ENCODE measurements around the gene EPAS1. TPM values are rescaled to one million over a fixed set of nuclear protein-coding genes. Genes with fewer than 3 reads are reported as not detected.
A peak's percentile ranks its signal among the peaks of the same experiment; 100 is the strongest.

EPAS1 gene
- total RNA-seq, 3 donors from 2014 or later: 92.5 to 274 (median 229) TPM

GRCh38 chr2:46256563-46257142, 40.6 kb upstream of the EPAS1 start:
- no peak overlapping the region for H3K4me3 ChIP-seq
- no peaks in the 10 kb centered on the region for H3K9me3 ChIP-seq
- DNase-seq (ENCODE audit: low spot score in 2 of 2): no peak
- H3K36me3 ChIP-seq: no peaks in the 10 kb centered on the region
- H3K27me3 ChIP-seq: no peaks in the 10 kb centered on the region
- H3K4me1 ChIP-seq: no peaks in the 10 kb centered on the region
- TF ChIP-seq POLR2A (IDR thresholded peaks at IDR 0.05) (no peak), POLR2AphosphoS5 (IDR thresholded peaks at IDR 0.05) (no peak), CTCF (IDR thresholded peaks at IDR 0.05) (no peak)
- intact Hi-C loops (cut with DNase I; ENCODE audit: low total_unique reads): no loop called here
- H3K27ac ChIP-seq: peak overlapping the region in 1 of 2 donors; percentile 33

GRCh38 chr2:46257476-46257875, 39.7 kb upstream of the EPAS1 start:
- intact Hi-C loops (cut with DNase I; ENCODE audit: low total_unique reads): no loop called here
- no peak for DNase-seq (ENCODE audit: low spot score in 2 of 2)
- H3K9me3 ChIP-seq: no peaks in the 10 kb centered on the region
- no peak overlapping the region for H3K4me3 ChIP-seq
- H3K4me1 ChIP-seq: no peaks in the 10 kb centered on the region
- TF ChIP-seq CTCF (IDR thresholded peaks at IDR 0.05): no peak
- no peak for TF ChIP-seq POLR2AphosphoS5 (IDR thresholded peaks at IDR 0.05)
- TF ChIP-seq POLR2A (IDR thresholded peaks at IDR 0.05): no peak
- H3K27me3 ChIP-seq: no peaks in the 10 kb centered on the region
- no peaks in the 10 kb centered on the region for H3K36me3 ChIP-seq
- peak overlapping the region in 1 of 2 donors; percentile 33 for H3K27ac ChIP-seq

GRCh38 chr2:46257980-46258379, 39.2 kb upstream of the EPAS1 start:
- DNase-seq (ENCODE audit: low spot score in 2 of 2): no peak
- Histone ChIP-seq H3K4me1 (no peaks in the 10 kb centered on the region), H3K4me3 (no peak overlapping the region), H3K27ac (no peak overlapping the region), H3K9me3 (no peaks in the 10 kb centered on the region), H3K27me3 (no peaks in the 10 kb centered on the region), H3K36me3 (no peaks in the 10 kb centered on the region)
- intact Hi-C loops (cut with DNase I; ENCODE audit: low total_unique reads): no loop called here
- TF ChIP-seq POLR2AphosphoS5 (IDR thresholded peaks at IDR 0.05) (no peak), POLR2A (IDR thresholded peaks at IDR 0.05) (no peak), CTCF (IDR thresholded peaks at IDR 0.05) (no peak)

GRCh38 chr2:46258937-46259776, 38.0 kb upstream of the EPAS1 start:
- no peaks in the 10 kb centered on the region for H3K36me3 ChIP-seq
- H3K27ac ChIP-seq: peak overlapping the region in 1 of 2 donors; percentile 2
- intact Hi-C loops (cut with DNase I; ENCODE audit: low total_unique reads): no loop called here
- no peaks in the 10 kb centered on the region for H3K27me3 ChIP-seq
- no peak overlapping the region for H3K4me3 ChIP-seq
- no peak for DNase-seq (ENCODE audit: low spot score in 2 of 2)
- H3K9me3 ChIP-seq: no peaks in the 10 kb centered on the region
- no peak for TF ChIP-seq CTCF (IDR thresholded peaks at IDR 0.05)
- no peak for TF ChIP-seq POLR2AphosphoS5 (IDR thresholded peaks at IDR 0.05)
- TF ChIP-seq POLR2A (IDR thresholded peaks at IDR 0.05): no peak
- no peaks in the 10 kb centered on the region for H3K4me1 ChIP-seq

GRCh38 chr2:46259777-46260168, 37.4 kb upstream of the EPAS1 start:
- H3K27ac ChIP-seq: no peak overlapping the region
- TF ChIP-seq POLR2AphosphoS5 (IDR thresholded peaks at IDR 0.05) (no peak), POLR2A (IDR thresholded peaks at IDR 0.05) (no peak), CTCF (IDR thresholded peaks at IDR 0.05) (no peak)
- intact Hi-C loops (cut with DNase I; ENCODE audit: low total_unique reads): no loop called here

More at GRCh38 chr2:46259777-46260168, 37.4 kb upstream of the EPAS1 start:
- Histone ChIP-seq H3K9me3 (no peaks in the 10 kb centered on the region), H3K36me3 (no peaks in the 10 kb centered on the region), H3K4me1 (no peaks in the 10 kb centered on the region), H3K27me3 (no peaks in the 10 kb centered on the region), H3K4me3 (no peak overlapping the region)
- DNase-seq (ENCODE audit: low spot score in 2 of 2): no peak

Measured in breast epithelium (tissue), 4 donors.